Kidney (tissue), 14 donors: ENCODE data around the gene WWOX. TPM values are rescaled to one million over a fixed set of nuclear protein-coding genes. Genes with fewer than 3 reads are reported as not detected.

Experiments
- DNase-seq, 5 donors: peaks; one replicate each; pipeline ENCODE4 v3.0.0-alpha.2; 2013 to 2020
- FAIRE-seq: peaks from 2 replicates; lab custom pipeline; 2012; peaks lifted over from hg19 to GRCh38; lab: Jason Lieb, UNC
- H3K27ac ChIP-seq, 2 donors: one replicate each; pipeline ENCODE4 v1.7.0; 2013; ENCODE audit warnings: low read depth in 2 of 2, low read length in 2 of 2, inconsistent platforms in 1 of 2
- H3K27me3 ChIP-seq: one replicate; pipeline ENCODE4 v1.7.1; 2013; ENCODE audit warnings: low read length, inconsistent platforms; ENCODE audit not compliant: control insufficient read depth, insufficient read depth
- H3K36me3 ChIP-seq, 3 donors: one replicate each; pipeline versions ENCODE4 v1.7.0 to v1.7.1; 2013; ENCODE audit warnings: low read length in 3 of 3, control low read depth in 1 of 3, inconsistent platforms in 1 of 3; ENCODE audit not compliant: insufficient read depth in 3 of 3, control insufficient read depth in 2 of 3
- H3K4me1 ChIP-seq, 3 donors: one replicate each; pipeline versions ENCODE4 v1.7.0 to v1.7.1; 2013; ENCODE audit warnings: low read length in 3 of 3, inconsistent platforms in 1 of 3, low read depth in 1 of 3; ENCODE audit not compliant: control insufficient read depth in 2 of 3, insufficient read depth in 2 of 3
- H3K4me3 ChIP-seq, 3 donors: one replicate each; pipeline versions ENCODE4 v1.7.0 to v1.8.1; 2013; ENCODE audit warnings: low read length in 3 of 3, control low read depth in 1 of 3, inconsistent platforms in 1 of 3
- H3K9ac ChIP-seq, 3 donors: one replicate each; pipeline versions ENCODE4 v1.7.0 to v1.7.1; 2013; ENCODE audit warnings: low read length in 3 of 3, control low read depth in 1 of 3, inconsistent platforms in 1 of 3
- H3K9me3 ChIP-seq, 3 donors: one replicate each; pipeline versions ENCODE4 v1.7.0 to v1.7.1; 2013; ENCODE audit warnings: low read length in 3 of 3, control low read depth in 1 of 3, inconsistent platforms in 1 of 3; ENCODE audit not compliant: control insufficient read depth in 2 of 3, insufficient read depth in 1 of 3
- CTCF ChIP-seq: IDR thresholded peaks from 3 replicates; pipeline ENCODE4 v1.5.1; 2012; ENCODE audit warnings: mild to moderate bottlenecking, moderate library complexity, borderline replicate concordance; ENCODE audit not compliant: insufficient read depth; ENCODE audit errors: extremely low read depth
- intact Hi-C: fragments of 100-400 bp; cut with DNase I; formaldehyde crosslinking; loops from one replicate; pipeline ENCODE4 v1.11.1; 2022
- polyA plus RNA-seq: library from polyadenylated mRNA; stranded (reverse); fragments of 350-450 nt; fragmentation: Illumina TruSeq; extraction: RNeasy Lipid Tissue Mini Kit (QIAGEN cat#74804); gene quantifications from one replicate; pipeline ENCODE4 v1.2.3, GENCODE V29; 2014; ENCODE audit warnings: low read depth, low replicate concordance; ENCODE audit not compliant: insufficient read depth
- total RNA-seq: library from RNA; stranded (reverse); fragmentation: NEBNext Ultra II Directional; extraction: Animal tissue kit (Norgen Biotek cat#: 25700); gene quantifications from one replicate; pipeline ENCODE4 v1.2.1, GENCODE V29; 2021
- donor health status: control.
- donor health status: control.
- donor health status: control.
- donor health status: control.
- donor health status: control.
- donor health status: DM: yes; HTN: yes; CAD: no.
- donor health status: Normal renal cell carcinoma (clear cell type).

WWOX gene
- total and polyA plus RNA-seq, 2 donors from 2014 or later = 22.5 to 30.3 TPM

- DNase-seq (no peak), FAIRE-seq (no peak)
- Histone ChIP-seq H3K4me1 (no peaks in the 10 kb centered on the region), H3K27ac (no peak overlapping the region), H3K36me3 (no peaks in the 10 kb centered on the region), H3K9ac (no peak overlapping the region), H3K4me3 (no peak overlapping the region), H3K27me3 (no peaks in the 10 kb centered on the region), H3K9me3 (no peaks in the 10 kb centered on the region)
- intact Hi-C loops = no loop called here
- TF ChIP-seq CTCF = no peak
Observed at GRCh38 chr16:78892951-78893733, 793.7 kb downstream of the WWOX start.

GRCh38 chr16:78894886-78895285 is 795.4 kb downstream of the WWOX start:
- H3K9ac ChIP-seq = no peak overlapping the region
- no peak for DNase-seq
- no peak overlapping the region for H3K27ac ChIP-seq
- intact Hi-C loops = no loop called here
- H3K27me3 ChIP-seq = no peaks in the 10 kb centered on the region
- no peaks in the 10 kb centered on the region for H3K36me3 ChIP-seq
- no peaks in the 10 kb centered on the region for H3K4me1 ChIP-seq
- H3K9me3 ChIP-seq = no peaks in the 10 kb centered on the region
- H3K4me3 ChIP-seq = no peak overlapping the region
- FAIRE-seq = no peak
- no peak for TF ChIP-seq CTCF

GRCh38 chr16:78895681-78896080 is 796.2 kb downstream of the WWOX start:
- Histone ChIP-seq H3K4me3 (no peak overlapping the region), H3K4me1 (no peaks in the 10 kb centered on the region), H3K27ac (no peak overlapping the region), H3K27me3 (no peaks in the 10 kb centered on the region), H3K36me3 (no peaks in the 10 kb centered on the region), H3K9ac (no peak overlapping the region), H3K9me3 (no peaks in the 10 kb centered on the region)
- DNase-seq (no peak), FAIRE-seq (no peak)
- intact Hi-C loops = no loop called here
- TF ChIP-seq CTCF = no peak
